GM18868 (cell line): ENCODE data around the gene MPPED2.

Source experiments
- ATAC-seq: cut with Tn5 transposase; IDR thresholded peaks from one replicate; pipeline ENCODE4 v1.9.1; 2021; ENCODE audit warnings: mild to moderate bottlenecking, moderate library complexity; ENCODE audit not compliant: unreplicated experiment

The MPPED2 gene

DNA sequence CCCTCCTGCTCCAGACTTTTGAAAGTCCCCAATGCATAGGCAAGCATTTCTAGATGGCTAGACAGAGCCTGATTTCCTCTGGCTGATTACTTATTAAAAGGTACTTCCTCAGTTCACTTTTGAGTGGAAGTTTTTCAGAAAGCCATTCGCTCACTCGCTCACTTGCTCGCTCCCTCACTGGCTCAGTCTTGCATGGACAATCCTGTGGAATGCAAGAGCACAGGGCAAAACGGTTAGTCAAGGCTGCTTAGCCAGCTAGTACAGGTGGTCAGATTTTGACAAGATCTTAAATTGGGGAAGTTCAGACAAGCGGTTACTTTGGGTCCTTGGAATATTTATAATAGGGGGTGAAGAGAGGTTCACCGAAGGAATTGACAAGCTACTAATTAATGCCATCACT lies 162.3 kb downstream of the MPPED2 start:
- ATAC-seq = no peak

DNA sequence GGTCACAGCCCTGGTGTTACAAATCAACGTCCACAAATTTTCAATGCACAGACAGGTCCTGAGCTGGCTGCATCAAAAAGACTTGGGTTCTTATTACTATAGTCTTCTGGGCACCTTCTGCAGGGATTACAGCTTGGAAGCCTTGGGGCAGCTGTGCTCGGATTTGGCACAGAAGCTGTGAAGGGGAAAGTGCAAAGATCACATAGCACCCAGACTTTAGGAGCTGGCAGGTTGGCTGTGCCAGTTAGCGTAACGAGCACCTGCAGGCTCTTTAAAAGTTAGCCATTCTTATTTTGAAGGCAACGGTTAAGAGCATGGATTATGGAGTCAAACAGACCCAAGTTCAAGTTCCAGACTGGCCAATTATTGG lies 162.9 kb downstream of the MPPED2 start:
- ATAC-seq = no peak

DNA sequence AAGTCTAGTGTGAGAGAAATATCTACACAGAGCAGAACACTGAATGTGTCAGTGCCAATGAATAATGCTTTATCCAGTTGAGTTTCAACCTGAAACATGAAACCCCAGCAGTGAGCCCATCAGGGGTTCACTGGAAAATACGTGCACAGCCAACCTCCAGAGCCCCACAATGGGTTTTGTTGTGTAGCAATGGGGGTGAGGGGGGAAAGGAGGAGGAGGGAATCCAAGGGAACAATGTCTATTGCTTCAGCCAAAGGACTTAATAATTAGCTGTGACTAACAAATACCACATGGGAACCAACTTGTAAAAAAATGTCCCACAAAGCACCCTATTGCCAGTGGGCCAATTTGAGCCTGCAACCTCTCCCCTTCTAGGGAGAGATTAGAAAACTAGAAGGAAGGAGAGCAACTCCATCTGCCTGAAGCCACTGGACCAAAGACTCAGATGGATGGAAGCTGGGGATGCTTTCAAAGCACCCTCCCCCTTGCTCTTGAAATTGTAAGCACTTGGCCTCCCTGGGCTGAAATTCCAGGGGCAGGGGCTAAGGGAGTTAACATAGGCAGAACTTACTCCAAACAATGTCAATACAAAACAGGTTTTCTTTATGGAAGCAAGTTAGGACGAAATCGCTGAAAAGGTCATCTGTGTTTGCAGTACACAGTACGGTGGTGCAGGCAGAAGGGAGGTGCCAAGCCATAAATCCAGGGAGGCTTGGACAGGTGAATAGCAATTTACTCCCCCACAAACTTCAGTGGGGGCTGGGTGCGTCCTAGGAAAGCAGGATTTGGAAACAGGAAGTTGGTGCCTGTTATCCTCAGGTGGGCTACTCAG lies 163.5 kb downstream of the MPPED2 start:
- ATAC-seq = no peak

DNA sequence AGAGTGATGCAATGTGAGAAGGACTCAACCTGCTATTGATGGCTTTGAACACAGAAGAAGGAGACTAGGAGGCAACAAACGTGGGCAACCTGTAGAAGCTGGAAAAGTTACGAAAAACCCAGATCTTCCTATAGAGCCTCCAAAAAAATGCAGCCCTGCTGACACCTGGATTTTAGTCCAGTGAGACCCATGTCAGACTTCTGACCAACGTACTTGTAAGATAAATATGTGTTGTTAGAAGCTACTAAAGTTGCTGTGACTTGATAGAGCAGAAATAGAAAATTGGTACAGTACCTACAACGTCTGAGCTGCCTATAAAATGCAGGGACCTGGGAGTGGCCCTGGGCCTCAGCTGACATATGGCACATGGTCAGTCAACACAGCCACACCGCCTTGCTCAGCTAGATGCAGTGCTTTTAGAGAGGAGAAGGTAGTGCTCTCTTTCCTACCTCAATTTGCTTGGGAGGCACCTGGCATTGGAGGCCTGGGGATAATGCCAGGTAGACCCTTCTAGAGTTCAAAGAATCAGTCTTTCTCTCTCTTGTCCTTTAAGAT lies 165.8 kb downstream of the MPPED2 start:
- no peak for ATAC-seq

DNA sequence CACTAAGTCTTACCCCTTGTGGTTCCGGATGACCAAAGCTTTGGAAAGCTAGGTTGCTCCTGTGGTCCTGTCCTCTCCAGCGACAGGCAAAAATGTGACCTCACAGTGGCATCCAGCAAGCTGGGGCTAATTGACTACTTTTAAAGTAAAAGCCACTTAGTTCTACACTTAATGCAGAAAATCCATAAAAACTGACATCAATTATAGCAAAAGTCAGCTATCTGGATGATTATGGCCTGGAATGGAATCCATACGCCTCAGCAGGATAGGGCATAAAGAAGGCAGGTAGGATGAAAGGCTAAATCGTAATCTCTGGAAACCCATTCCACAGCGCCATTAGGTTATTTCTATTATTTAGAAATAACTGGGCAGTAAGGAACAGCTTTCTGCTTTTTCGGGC lies 171.3 kb downstream of the MPPED2 start:
- ATAC-seq = no peak

DNA sequence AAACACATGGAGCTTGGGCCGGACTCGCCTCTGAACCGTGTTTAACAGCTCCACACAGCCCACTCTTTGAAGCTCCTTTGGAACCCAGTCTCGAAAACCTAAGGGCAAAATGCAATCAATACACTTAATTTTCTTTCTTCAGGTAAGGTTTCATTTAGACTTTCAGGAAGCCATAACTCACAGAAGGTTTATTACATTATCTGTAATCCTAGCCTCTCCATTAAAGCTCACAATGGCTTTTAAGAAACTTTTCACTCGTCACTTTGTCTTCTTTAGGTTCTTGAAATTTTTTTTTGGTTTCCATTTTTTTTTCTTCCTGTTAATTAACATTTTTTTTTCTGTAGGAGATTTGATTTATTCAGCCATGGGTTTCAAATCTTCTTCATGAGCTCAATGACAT lies 171.9 kb downstream of the MPPED2 start:
- no peak for ATAC-seq

DNA sequence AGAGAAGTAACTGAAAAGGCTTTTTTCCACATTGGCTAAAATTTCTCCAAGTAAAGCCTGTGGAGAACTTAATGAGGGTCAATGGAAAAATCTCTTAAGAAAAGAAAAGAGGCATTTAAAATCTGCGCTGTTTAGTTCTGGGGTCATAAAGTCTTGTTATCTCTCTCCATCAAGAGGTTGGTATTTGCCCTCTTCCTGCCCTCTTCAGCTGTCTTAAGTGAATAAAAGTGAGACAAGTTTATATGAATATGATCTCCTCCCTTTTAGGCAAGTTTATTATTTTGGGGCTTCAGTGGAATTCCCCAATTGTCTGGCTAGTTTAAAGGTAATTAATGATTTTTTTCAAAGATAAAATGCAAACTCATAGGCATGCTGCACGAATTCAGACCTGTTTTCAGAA lies 173.6 kb downstream of the MPPED2 start:
- no peak for ATAC-seq

DNA sequence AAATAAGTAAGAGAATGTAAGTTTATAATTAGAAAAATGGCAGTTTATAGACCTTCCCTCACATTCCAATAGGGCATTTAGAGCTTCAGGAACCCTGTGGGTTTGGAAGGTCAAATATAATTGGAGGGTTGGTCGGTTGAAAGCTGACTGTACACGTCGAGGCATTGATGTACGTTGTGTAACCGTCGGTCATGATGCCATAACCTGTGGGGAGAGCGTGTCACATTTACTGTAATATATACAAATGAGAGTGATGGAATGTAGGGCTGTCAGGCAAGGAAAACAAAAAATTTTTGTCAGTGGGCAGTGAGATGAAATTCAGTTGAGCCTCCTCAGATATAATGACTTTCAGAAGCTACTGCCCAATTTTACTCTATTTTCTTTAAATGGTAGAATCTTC lies 174.8 kb downstream of the MPPED2 start:
- no peak for ATAC-seq

DNA sequence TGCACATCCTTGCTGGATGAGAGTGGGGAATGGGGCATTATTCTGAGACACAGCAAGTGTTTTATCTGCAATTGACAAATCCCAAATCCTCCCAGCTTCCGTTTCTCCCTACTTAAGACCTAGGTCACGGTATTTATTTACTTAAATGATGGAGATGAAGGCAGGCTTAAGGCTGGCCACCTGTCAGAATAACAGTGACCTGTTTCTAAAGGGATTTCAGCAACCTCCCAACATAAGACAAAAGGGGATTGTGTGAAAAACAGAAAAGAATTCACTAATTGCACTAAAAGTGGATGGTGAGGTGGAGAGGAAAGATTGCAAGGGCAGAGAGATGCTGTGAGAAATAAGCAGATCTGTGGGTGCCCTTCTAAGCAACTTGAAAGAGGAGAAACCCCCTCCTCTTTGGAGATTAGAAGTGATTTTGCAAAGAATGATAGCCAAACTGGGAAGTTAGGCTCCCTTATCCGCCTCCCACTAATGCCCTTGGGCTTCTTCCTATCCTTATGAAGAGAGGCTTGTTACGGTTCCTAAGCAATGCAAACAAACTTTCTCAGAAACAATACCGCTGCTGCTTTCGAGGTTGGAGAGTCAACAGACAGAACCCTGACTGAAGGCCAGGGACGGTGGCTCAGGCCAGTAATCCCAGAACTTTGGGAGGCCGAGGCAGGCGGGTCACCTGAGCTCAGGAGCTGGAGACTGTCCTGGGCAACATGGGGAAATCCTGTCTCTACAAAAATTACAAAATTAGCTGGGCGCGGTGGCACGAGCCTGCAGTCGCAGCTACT lies 179.0 kb downstream of the MPPED2 start:
- no peak for ATAC-seq

DNA sequence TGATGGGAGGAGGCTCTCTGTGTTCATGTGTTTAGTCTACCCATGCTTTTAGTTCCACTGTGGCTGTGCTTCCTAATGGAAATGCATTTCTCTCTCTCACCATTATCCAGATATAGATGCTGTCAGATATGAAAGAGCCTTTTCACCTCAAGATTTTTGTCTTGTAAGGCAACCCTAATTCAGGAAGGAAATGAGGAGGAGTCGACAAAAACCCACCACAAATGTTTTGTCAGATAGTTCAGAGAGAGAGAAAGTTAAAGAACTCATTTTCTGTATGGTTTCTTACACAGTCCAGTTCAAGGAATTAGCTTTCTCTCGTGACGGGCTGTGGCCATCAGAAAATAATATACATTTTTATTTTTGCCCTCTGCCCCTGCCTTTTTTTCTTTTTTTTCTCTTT lies 180.8 kb downstream of the MPPED2 start:
- no peak for ATAC-seq

DNA sequence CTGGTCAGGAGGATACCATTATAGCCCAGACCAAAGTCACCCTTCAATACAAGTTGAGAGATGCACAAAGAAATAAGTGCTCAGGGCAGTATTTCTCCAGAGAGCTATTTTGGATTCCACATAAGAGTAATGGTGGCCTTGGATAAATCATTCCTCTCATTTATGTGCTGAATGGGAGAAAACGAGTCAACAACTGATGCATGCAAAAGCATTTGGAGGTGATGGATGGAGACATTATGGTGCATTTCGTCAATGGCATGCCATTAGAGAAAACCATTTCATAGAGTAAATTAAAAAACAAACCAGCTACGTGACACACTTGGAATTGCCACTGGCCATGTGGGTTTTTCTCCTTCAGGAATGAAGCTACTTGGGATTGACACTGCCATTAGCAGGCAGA lies 182.0 kb downstream of the MPPED2 start:
- no peak for ATAC-seq

DNA sequence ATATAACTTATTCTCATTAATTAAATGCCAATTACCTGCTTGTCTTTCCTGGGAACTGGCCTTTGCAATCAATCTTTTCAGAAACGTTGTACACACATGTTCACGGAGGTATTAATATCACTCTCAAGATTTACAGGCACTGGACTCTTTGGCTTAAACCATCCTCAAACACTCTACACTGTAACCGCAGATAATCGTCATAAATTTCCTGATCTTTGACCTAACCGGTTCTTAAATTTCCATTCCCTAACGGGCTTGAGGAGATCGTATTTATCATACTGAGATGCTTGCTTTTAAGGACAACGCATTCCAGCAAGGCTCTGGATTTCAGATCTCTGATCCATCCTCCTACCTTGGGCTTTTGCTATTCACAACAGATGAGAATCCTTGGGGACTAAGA lies 190.4 kb downstream of the MPPED2 start:
- ATAC-seq = no peak

DNA sequence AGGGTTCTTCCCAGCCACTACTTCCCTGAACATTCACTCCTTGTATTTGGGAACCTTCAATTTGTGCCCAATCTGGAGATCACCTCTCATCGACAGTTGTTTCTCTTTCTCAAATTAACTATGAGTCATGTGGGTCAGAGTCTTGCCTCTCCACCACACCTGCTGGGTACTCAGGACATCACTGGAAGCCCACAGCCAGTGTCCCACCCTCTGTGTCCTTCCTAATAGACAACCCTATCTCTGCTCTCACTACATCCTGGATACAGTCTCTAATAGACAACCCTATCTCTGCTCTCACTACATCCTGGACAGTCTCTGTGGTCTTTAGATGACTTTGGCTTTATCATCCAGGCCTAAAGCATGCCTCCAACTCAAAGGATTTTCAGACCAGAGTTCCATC lies 193.1 kb downstream of the MPPED2 start:
- no peak for ATAC-seq

DNA sequence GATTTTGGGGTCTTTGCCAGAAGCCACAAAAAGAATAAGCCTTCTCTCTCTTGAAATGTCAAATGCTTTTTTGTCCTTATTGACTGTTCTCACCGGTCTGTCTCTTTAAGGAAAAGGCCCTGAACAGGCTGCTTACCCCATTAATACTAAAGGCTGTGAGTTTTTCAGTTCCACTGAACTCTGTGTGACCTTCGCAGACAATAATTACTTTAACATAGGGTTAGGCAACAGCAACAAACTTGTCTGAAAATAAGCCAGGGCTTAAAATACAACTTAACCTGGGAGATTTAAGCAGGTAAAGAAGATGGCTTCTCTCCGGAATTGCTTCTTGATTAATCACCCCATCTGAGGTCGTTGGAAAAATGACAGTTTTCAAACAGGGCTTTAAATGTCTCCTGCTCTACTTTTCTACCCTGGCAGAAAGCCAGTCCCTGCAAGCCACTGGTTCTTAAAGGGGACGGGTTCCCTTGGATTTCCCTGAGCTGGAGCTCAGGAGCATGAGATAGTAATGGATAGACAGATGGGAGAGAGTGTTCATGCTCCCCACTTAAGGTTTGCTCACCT lies 193.8 kb downstream of the MPPED2 start:
- no peak for ATAC-seq

DNA sequence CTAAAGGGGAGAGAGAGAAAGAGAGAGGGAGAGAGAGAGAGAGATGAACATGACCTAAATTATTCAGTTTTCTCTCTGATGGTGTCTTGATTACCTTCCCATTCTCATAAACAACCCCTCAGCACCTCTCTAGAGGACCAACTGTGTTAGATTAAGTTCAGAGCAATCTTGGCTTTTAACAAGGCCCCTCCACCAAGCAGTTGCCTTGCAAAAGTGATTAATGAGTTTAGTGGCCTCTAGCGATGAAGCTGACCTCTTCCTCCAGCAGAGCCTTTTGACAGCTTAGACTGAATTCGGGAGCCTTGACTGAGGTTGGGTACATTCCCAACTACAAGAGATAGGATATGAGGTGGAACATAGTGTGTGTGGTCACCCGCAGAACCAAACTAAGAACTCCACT lies 197.2 kb downstream of the MPPED2 start:
- ATAC-seq = no peak

DNA sequence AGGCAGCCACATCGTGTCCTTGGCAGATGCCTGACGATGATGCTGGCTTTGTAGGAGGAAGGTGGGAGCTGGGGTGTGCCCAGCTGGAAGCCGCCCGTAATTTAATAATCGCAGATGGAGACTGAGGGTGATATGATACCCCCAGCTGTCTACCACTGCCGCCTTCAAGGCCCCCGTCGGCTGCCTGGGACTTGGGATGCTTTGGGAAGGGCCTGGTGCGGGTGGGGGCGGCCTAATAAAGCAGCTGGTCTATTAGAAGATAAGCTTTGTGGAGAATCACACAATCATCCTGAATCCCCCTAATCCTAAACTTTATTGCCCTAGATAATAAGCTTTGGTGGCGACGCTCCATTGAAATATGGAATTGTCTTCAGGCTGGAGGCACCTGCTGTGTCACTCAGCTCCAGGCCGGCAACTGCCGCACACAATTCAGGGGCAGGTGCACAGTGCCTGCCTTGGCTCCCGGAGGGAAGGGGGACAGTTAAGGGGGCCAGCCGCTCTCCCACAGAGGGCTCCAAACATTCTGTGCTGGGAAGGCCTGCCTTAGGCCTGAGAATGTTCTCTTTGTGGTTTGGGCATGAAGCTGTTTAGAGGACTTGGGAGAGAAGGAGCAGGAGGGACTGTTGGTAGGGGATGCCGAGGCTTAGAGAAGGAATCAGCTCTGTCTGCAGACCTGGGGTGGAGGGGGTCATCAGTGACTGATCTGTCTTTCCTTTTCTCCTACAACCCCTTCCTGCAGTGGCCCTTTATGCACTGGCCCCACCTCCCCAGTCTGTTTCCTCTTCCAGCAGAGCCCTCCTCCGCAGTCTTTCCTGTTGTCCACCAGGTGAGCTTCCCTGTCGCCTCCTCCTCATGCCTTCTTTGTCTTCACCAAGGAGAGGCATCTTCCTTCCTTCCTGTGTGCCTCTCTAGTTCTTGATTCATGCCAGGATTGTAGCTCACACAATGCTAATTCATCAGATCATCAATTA lies 198.0 kb downstream of the MPPED2 start:
- no peak for ATAC-seq

DNA sequence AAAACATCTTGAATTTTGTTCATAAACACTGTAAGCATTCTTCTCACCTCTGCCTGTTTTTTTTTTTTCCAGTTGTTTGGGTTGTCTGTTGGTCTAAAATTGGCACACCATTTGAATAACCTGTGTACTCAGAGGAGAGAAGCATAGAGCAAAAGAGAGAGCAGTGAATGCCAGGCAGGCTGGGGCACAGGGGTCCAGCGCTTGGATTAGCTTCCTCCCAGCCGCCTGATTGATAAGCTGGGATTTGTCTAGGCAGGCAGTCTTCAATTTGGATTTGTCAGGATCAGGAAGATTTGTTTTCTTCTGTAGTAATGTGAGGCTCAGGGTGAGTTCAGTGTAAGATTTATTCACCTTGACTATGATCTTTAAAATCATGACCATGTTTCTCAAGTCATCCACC lies 204.3 kb downstream of the MPPED2 start:
- no peak for ATAC-seq

DNA sequence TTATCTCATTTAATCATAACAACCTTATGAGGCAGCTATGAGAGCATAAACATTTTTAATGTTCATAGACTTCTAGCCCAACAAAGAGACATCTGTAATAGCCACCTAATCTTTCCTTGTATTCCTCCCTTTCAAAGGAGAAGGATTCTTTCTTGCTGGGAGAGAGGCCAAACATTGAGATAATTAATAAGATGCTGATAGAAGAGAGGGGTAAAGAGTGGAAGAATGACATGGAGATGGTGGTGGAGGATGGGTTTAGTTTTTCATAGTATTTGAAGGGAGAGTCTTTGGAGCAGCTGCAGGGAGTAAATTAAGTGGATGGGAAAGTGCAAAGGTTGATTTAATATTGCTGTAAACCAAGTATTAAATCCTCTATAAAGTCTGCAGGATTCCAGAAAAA lies 205.3 kb downstream of the MPPED2 start:
- no peak for ATAC-seq

DNA sequence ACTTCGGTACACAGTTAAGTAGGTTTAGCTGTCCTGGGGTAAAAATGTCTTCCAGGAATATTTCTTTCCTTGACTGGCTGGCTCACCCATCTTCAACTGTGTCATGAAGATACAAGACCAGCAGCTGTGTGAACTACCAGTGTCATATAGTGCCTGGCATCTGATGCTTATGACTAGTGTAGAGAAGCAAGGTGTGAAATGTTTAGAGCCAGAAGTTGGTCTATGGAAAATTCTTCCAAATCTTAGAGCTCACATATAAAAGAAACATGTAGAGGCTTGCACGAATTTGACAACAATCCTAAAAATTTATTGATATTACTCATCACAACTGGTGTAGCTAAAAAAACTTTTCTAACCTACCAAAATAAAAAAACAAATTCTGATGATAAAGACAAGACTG lies 208.8 kb downstream of the MPPED2 start:
- no peak for ATAC-seq

DNA sequence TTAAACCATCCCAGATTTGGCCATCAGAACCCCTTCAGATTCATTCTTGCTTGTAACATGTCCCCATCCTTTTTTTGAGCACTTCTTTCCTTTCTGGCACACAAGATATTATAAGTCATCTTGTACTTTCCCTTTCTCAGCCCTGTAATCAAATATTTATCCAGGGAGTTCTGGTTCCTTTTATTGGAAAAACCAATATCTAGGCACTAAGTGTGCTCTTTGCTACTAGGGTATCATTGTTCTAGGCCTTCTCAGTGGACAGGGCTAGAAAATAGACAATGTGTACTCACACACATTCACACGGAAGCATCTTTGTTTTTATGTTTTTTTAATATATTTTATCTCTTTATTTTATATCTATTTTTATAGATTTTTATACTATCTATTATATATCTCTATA lies 216.0 kb downstream of the MPPED2 start:
- no peak for ATAC-seq

DNA sequence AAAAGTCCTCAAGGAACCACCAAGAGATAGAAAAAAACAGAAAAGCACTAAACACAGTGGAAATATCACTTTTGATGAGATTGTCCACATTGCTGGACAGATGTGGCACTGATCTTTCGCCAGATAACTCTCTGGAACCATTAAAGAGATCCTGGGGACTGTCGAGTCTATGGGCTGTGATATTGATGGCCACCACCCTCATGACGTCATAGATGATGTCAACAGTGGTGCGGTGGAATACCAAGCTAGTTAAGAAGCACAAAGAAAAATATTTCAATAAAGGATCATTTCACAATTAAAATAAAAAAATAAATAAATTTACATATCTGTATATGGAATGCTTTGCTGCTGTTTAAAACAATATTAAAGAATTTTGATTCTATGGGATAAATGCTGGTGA lies 217.8 kb downstream of the MPPED2 start:
- no peak for ATAC-seq
